Fibroblast of pulmonary artery (primary cell): ENCODE measurements around the gene HOXD13.

ENCODE experiments used
- DNase-seq: peaks from one replicate; pipeline ENCODE4 v3.0.0-alpha.2; 2010; ENCODE audit warnings: low read depth
- H3K4me3 ChIP-seq: replicated peaks from 2 replicates; pipeline ENCODE4 v1.5.1; 2011; ENCODE audit warnings: low read depth, mild to moderate bottlenecking, control low read depth, low read length, moderate library complexity
- TF ChIP-seq, protein P1 (sequence below): IDR thresholded peaks from 2 replicates; pipeline ENCODE4 v1.5.1; 2011; ENCODE audit warnings: mild to moderate bottlenecking, control low read depth, low read length, inconsistent platforms; ENCODE audit errors: missing control alignments

HOXD13 gene

DNA sequence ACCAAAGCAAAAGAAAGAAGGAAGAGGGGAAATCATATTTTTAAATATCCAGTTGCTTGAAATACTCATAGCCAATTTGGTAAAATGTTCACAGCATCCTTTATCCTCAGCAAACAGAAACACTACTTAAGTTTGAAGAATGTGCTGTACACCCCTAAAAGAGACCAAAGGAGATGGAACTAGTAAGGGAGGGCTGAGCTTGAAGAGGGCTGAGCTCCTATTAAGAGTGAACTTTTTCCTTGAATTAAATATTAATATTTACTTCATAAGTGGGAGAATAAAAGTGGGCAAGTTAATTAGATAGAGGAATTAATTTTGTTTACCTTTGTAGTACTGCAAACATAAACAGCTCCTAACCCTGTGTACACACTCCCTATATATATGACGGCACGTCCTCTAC is 15.7 kb upstream of the HOXD13 start:
- no peak for DNase-seq
- no peak overlapping the region for H3K4me3 ChIP-seq
- TF ChIP-seq, protein P1, sequence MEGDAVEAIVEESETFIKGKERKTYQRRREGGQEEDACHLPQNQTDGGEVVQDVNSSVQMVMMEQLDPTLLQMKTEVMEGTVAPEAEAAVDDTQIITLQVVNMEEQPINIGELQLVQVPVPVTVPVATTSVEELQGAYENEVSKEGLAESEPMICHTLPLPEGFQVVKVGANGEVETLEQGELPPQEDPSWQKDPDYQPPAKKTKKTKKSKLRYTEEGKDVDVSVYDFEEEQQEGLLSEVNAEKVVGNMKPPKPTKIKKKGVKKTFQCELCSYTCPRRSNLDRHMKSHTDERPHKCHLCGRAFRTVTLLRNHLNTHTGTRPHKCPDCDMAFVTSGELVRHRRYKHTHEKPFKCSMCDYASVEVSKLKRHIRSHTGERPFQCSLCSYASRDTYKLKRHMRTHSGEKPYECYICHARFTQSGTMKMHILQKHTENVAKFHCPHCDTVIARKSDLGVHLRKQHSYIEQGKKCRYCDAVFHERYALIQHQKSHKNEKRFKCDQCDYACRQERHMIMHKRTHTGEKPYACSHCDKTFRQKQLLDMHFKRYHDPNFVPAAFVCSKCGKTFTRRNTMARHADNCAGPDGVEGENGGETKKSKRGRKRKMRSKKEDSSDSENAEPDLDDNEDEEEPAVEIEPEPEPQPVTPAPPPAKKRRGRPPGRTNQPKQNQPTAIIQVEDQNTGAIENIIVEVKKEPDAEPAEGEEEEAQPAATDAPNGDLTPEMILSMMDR = no peak

DNA sequence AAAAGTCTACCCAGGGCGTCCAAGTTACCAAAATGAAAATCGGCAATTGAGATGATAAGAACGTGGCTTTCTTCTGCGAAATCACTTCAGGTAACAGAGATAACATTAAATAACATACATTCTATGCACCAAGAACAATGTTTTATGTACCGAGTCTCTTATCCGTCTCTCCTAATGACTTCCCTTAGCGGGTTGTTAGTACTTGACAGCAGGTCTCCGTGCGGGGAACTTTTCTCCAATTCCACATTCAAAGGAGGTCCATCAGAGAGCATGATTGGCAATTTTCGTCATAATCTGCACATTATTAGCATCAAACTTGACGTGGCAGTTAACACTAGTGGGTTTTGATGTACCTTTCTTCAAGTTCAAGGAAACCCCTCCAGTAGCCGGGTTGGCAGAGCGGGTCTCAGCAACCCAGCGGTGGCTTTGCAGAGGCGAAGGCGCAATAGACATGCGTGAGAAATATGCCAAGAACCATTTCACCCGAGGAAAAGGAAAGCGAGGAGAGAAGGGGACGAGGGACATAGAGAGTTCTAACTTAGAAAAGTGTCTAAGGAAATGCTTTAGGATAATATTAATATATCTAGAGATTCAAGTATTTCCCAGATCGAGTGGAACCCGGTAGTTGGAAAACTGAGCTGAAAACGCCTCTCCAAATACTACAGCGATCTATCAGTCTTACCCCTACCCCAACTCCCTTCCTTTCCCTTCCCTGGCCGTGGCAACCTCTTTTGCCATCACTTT is 13.8 kb upstream of the HOXD13 start:
- no peak overlapping the region for H3K4me3 ChIP-seq
- no peak for DNase-seq
- TF ChIP-seq, protein P1 = no peak

DNA sequence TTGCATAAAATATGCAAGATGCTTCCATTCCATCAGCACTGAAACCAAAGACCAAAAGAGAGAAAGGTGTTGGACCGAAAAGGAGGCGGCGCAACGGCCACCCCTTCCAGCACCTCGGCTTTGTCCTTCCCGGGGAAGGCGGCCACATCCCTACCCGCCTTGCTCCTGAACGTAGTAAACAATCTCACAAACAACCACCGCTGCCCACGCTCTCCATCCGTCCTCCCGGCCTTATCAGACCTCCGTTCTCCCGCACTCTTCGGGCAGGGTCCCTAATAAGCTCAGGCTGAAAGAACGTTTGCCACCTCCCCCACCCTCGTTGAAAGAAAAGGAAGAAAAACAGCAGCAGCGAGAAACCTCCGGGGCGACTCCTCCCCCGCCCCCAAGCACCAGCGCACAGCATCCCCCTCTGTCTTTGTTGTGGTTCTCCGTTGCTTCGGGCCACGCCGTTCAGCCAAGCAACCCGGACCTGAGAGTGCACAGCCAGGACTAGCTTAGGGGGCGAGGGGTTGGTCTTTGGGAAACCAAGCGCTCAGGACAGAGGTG is 13.2 kb upstream of the HOXD13 start:
- TF ChIP-seq, protein P1 = no peak
- H3K4me3 ChIP-seq = no peak overlapping the region
- no peak for DNase-seq

DNA sequence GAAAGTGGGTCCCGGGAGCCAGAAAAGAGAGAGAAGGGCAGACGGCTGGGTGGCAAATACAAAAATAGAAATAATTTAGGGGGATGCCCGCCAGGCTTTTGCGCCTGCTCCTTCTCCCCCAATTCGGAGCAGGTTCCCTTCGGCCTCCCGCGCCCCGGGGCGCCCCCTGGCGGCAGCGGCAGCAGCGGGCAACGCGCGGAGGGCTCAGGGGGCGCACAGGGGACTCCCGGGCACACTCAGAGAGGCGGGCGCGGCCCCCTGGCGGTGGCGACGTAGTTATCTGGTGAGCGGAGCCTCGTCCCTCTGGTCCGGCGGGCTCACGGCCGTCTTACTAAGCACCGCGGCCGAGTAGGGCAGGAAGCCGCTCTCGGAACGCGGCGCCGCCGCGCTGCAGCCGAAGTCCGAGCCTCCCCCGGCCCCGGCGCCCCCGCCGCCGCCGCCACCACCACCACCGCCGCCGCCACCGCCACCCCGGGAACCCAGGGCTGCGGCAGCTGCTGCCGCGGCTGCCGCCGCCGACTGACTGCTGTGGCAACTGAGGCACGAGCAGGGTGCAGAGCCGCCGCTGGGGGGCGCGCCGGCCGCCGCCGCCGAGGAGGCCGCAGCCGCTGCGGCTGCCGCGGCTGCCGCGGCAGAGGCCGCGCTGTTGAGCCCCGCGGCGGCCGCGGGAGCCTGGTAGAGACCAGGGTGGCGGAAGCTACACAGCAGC is 12.5 kb upstream of the HOXD13 start:
- TF ChIP-seq, protein P1 = peak; percentile 27
- DNase-seq = peak; percentile 28
- no peak overlapping the region for H3K4me3 ChIP-seq

DNA sequence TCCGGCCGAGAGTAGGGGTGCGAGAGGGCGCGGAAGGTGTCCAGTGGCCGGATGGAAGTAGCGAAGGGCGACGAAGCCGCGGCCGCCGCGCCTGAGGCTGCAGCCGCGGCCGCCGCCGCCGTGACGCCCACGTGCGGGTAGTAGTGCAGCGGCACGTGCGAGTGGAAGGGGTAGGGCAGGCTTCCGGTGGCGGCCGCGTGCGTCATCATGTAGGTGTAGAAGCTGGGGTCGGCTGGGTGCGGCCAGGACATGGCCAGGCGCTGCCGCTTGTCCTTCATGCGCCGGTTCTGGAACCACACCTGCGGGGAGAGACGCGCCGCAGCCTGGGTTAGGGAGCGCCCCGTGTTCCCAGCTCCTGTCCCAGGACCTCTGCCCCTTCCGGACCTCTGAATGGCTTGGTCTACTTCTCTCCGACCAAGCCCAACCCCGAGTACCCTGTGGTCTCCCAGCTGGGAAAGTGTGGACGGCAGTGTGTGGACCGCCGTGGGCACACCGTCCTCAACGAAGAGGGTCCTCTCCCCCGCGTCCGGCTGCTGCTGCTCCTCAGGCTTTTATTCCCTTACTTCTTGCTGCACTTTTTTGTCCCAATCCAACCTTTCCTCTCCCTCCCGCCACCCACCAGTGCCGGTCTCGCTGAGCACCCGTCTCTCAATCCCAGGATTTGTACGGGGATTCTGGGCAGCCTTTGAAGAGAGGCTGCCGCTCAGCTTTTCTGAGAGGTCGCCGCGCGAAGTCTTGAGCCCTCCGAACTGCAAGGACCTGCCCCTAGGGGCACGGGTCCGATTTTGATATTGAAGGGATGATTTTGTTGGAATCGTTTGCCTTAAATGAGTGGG is 11.8 kb upstream of the HOXD13 start:
- H3K4me3 ChIP-seq = no peak overlapping the region
- TF ChIP-seq, protein P1 = no peak
- DNase-seq = no peak

DNA sequence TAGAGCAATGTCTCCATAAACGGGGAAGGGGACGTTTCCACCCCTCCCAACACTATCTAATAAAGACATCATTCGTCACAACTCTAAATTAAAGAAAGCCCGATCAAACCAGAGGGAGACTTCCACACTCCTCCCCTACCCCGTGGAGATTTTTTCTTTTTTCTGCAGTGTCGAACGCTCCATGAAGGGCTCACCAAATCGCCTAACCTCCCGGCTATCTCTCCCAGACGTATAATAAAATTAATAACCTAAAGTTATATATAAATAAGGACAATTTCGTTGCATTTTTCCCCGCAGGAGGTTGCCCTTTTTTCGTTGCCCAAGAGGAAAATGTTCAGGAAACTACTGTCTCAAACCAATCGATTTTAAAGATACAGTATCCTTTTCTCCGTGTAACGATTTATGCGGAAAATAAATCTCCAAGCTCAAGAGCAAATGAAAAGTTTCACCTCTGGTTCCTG is 11.1 kb upstream of the HOXD13 start:
- TF ChIP-seq, protein P1 = no peak
- no peak overlapping the region for H3K4me3 ChIP-seq
- no peak for DNase-seq
